PC-3 (cell line): ENCODE results near the gene SYTL1.

Experiments used
- EZH2 ChIP-seq: fragments of 300-600 bp; sonication (generic); IDR thresholded peaks from one replicate; pipeline ENCODE4 v1.6.1; 2017; ENCODE audit warnings: antibody characterized with exemption, mild to moderate bottlenecking, low read length; ENCODE audit not compliant: unreplicated experiment
- EZH2phosphoT487 ChIP-seq: fragments of 300-600 bp; sonication (generic); IDR thresholded peaks from 2 replicates; pipeline ENCODE4 v1.6.1; 2018; ENCODE audit warnings: mild to moderate bottlenecking, antibody characterized with exemption, low read length, borderline replicate concordance
- TF ChIP-seq, protein P1 (sequence below): fragments of 300-600 bp; sonication (generic); conservative IDR thresholded peaks from 2 replicates; pipeline ENCODE4 v1.5.1; 2017; ENCODE audit warnings: antibody characterized with exemption, low read depth, mild to moderate bottlenecking, low read length

DNA sequence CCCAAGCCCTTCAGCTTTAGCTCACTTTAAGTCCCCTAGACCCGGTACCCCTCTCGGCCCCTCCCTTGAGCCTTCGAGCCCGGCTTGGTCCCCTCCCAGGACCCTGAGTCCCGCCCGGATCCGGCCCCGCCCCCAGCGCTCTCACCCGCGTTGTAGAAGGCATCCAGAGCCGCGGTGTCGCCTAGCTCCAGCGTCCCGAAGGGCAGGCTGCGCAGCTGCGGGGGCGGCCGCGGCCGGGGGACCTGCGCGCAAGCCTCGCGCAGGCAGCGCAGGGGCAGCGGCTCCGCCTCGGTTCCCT, 24.2 kb downstream of the SYTL1 start:
- no peak for TF ChIP-seq EZH2
- TF ChIP-seq, protein P1, sequence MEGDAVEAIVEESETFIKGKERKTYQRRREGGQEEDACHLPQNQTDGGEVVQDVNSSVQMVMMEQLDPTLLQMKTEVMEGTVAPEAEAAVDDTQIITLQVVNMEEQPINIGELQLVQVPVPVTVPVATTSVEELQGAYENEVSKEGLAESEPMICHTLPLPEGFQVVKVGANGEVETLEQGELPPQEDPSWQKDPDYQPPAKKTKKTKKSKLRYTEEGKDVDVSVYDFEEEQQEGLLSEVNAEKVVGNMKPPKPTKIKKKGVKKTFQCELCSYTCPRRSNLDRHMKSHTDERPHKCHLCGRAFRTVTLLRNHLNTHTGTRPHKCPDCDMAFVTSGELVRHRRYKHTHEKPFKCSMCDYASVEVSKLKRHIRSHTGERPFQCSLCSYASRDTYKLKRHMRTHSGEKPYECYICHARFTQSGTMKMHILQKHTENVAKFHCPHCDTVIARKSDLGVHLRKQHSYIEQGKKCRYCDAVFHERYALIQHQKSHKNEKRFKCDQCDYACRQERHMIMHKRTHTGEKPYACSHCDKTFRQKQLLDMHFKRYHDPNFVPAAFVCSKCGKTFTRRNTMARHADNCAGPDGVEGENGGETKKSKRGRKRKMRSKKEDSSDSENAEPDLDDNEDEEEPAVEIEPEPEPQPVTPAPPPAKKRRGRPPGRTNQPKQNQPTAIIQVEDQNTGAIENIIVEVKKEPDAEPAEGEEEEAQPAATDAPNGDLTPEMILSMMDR: no peak
- TF ChIP-seq EZH2phosphoT487: no peak
